Measurements from ENCODE around the gene RNF213. TPM values are rescaled to one million over a fixed set of nuclear protein-coding genes. Genes with fewer than 3 reads are reported as not detected.

Gene RNF213
- total RNA-seq, 1 donor from 2014 or later = 80.5 TPM

DNA sequence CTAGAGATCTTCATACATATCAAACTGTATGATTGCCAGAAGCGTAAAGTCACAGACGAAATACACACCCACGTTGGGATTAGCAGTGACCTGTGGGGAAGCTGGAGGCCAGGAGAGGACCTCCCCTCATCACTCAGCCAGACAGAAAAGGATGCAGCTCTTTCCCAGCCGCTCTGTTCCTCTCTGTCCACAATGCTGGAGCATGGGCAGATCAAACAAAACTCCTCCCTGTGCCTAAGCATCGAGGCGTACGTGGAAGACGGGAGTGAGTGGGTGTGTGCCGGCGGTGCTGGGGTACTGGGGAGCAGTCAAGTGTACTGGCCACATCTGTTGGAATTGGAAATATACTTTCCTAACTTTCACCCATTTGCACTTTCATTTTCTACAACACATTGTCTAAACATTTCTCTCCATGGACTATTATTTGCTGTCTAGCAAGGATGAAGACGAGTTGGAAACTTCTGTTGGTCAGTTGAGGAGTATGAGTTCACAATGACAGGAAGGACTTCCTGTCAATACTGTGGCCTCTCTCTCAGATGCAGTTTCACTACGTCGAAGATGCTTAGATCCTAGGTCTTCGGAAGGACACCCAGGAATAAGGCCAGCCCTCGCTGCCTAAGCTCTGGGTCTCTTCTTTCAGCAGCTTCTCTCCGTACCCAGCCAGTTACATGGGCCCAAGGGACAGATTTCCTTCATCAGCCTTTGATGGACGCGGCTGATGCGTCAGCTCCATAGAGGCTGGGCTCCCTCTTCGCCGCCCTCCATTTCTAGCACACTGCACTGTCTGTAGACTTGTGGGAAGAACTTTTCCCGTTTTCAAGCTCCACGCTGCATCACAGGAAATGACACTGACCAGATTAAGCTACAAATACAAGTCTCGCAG is 123.7 kb downstream of the RNF213 start:
- no peak for DNase-seq (ENCODE audit: low read depth)
- no peak overlapping the region for H3K4me3 ChIP-seq (ENCODE audit: low read depth, low read length)
- TF ChIP-seq, protein P1, sequence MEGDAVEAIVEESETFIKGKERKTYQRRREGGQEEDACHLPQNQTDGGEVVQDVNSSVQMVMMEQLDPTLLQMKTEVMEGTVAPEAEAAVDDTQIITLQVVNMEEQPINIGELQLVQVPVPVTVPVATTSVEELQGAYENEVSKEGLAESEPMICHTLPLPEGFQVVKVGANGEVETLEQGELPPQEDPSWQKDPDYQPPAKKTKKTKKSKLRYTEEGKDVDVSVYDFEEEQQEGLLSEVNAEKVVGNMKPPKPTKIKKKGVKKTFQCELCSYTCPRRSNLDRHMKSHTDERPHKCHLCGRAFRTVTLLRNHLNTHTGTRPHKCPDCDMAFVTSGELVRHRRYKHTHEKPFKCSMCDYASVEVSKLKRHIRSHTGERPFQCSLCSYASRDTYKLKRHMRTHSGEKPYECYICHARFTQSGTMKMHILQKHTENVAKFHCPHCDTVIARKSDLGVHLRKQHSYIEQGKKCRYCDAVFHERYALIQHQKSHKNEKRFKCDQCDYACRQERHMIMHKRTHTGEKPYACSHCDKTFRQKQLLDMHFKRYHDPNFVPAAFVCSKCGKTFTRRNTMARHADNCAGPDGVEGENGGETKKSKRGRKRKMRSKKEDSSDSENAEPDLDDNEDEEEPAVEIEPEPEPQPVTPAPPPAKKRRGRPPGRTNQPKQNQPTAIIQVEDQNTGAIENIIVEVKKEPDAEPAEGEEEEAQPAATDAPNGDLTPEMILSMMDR (conservative IDR thresholded peaks at IDR 0.05; ENCODE audit: low read depth, low read length) = no peak

DNA sequence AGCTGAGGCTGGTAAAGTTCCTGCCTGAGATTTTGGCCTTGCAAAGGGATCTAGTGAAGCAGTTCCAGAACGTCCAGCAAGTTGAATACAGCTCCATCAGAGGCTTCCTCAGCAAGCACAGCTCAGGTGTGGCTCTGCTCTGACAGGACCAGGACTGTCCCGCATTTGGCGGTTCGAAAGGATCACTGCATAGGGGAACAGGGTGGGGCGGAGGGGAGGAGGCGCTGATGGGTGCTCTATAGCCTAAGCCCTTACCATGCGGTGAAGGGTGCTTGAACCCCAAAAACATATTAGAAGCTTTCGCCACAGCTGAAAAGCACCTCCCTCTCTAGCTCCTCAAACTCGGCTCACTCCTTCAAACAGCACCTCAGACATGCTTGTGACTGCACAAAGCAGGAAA is 124.4 kb downstream of the RNF213 start:
- TF ChIP-seq, protein P1 (conservative IDR thresholded peaks at IDR 0.05; ENCODE audit: low read depth, low read length) = no peak
- H3K4me3 ChIP-seq (ENCODE audit: low read depth, low read length) = no peak overlapping the region
- no peak for DNase-seq (ENCODE audit: low read depth)

- no peak for DNase-seq (ENCODE audit: low read depth)
- H3K4me3 ChIP-seq (ENCODE audit: low read depth, low read length) = no peak overlapping the region
- TF ChIP-seq, protein P1 (conservative IDR thresholded peaks at IDR 0.05; ENCODE audit: low read depth, low read length) = no peak
Measured at GRCh38 chr17:80386341-80386740, 125.7 kb downstream of the RNF213 start.

- DNase-seq (ENCODE audit: low read depth) = no peak
- no peak overlapping the region for H3K4me3 ChIP-seq (ENCODE audit: low read depth, low read length)
- TF ChIP-seq, protein P1 (conservative IDR thresholded peaks at IDR 0.05; ENCODE audit: low read depth, low read length) = no peak
Measured at GRCh38 chr17:80387071-80387470, 126.4 kb downstream of the RNF213 start.

DNA sequence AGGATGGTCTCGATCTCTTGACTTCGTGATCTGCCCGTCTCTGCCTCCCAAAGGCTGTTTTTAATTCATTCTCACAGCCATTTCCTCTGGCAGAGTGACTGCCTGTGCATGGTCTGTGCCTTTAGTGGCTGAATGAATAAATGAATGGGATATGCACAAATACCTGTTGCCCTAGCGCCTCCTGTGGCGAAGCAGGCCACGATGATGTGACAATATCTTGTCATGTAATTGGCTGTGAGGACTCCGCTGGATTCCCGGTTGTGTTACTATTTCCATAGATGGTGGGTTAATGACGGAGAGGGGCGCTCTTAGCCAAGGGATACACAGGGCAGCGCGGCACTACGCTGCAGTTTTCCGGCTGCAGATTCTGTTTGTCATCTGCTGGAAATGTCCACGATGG is 127.5 kb downstream of the RNF213 start:
- H3K4me3 ChIP-seq (ENCODE audit: low read depth, low read length) = no peak overlapping the region
- DNase-seq (ENCODE audit: low read depth) = no peak
- TF ChIP-seq, protein P1 (conservative IDR thresholded peaks at IDR 0.05; ENCODE audit: low read depth, low read length) = no peak

DNA sequence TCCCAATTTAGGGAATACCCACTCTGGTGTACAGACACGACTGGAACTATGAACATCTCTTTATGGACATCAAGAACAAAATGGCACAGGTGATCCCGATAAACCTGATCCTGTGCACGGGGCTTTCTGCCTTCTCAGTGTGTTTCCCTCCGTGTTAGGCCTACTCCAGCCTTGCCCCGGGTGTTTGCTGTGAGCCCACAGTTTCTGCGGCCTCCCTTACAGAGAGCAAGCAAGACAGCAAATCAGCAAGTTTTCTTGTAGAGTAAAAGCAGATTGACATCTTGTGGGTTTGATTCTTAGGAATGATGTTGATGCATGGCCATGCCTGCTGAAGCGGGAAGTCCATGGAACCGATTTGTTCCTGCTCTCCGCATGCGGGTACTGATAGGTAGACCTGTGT is 127.9 kb downstream of the RNF213 start:
- H3K4me3 ChIP-seq (ENCODE audit: low read depth, low read length) = no peak overlapping the region
- DNase-seq (ENCODE audit: low read depth) = no peak
- TF ChIP-seq, protein P1 (conservative IDR thresholded peaks at IDR 0.05; ENCODE audit: low read depth, low read length) = no peak
